ENCODE data around the gene SNTG2.

GRCh38 chr2:1097101-1097500 is 146.5 kb downstream of the SNTG2 start:
- no peak for TF ChIP-seq CTCF (IDR thresholded peaks at IDR 0.05)
- no peak for TF ChIP-seq POLR2A (IDR thresholded peaks at IDR 0.05)

All from heart left ventricle (tissue), 13 donors.